Activated CD8-positive, alpha-beta memory T cell treated with anti-CD3 and anti-CD28 coated beads for 48 hours (primary cell): ENCODE measurements around the gene PLEKHD1.

Experiments used
- DNase-seq, 3 experiments: peaks; one replicate each; pipeline ENCODE4 v3.0.0-alpha.2; 2020; ENCODE audit warnings: low read depth in 2 of 3, low spot score in 2 of 3

The PLEKHD1 gene

DNA sequence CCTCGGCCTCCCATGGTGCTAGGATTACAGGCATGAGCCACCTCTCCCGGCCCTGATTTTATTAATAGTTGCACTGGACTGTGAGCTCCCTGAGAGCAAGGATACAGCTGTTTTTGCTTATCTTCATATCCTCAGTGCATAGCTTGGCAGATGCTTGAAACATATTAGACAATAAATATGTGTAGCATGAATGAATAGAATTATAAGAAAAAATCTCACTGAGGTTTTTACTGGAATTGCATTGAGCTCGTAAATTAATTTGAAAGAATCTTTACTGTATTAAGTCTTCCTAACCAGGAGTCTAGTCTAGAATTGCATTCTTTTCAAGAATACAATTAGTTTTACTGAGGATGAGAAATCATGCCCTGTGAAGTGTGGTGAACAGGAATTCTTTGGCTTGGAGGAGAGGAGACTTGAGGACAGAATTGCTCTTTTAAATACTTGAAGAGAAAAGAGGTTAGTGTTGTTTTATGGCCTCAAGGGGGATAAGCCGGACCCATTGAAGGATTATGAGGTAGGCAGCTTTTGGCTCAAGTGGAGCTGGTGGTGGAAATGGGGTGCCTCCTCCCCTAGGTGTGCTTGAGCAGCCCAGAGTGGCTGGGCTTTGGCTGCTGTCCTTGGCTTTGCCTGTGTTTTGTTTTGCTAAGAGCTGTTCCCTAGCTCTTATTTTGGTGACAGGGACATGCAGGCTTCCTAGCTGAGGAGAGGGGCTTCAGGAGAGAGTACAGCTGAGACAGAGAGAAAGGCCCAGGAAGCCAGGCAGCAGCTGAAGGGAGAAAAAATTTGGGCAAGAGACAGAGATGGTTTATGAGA lies 34.0 kb downstream of the PLEKHD1 start:
- DNase-seq: no peak

DNA sequence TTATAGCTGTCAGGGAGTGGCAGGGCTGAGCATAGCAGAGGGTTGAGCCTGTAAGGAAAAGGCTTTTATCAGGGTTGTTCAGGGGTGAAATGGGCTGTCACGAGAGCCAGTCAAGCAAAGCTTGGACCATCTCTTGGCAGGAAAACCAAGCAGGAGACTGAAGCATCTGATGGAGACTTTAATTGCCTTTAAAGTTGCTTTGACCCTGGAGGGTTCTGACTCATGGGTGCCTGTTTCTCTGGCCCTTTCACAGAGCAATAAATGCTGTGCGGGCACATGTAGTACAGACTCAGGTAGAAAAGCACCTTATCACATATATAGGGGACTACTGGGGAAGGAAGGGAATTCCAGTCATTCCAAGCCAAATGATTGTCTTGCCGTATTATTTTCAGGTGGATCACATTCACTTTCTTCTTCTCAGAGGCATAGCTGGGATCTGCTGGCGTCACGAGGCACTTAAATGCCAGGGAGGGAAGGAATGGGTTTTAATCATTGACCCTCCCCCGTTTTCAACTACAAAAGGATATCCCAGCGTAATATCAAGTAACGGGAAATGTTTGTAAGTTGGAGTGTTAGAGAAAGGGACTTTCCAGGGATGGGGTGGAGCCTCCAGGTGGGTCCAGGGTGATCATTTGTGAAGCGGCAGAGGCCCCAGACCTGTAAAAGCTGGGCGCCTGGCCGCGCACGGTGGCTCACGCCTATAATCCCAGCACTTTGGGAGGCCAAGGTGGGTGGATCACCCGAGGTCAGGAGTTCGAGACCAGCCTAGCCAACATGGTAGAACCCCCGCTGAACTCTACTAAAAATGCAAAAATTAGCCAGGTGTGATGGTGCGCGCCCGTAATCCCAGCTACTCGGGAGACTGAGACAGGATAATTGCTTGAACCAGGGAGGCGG lies 34.9 kb downstream of the PLEKHD1 start:
- no peak for DNase-seq

GRCh38 chr14:69522026-69522425 lies 37.5 kb downstream of the PLEKHD1 start:
- no peak for DNase-seq

GRCh38 chr14:69525896-69526295 lies 41.4 kb downstream of the PLEKHD1 start:
- no peak for DNase-seq

- no peak for DNase-seq
These were observed 43.1 kb downstream of the PLEKHD1 start for GRCh38 chr14:69527635-69528034.

GRCh38 chr14:69528143-69528542 lies 43.6 kb downstream of the PLEKHD1 start:
- no peak for DNase-seq

DNA sequence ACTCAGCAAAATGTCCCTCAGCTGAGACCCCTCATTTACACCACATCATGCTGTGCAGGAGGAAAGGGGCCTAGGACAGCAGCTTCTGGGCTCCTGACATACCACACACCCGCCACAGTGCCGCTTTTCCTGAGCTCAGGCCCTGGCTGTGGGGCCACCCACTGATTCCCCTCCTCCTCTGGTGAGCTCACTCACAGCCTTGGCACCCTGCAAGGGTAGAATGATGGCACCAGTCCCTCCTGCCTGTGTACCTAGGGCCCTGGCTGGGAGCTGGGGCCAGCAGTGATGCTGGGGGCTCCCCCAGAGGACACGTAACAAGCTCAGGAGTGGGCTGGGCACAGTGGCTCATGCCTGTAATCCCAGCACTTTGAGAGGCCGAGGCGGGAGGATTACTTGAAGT lies 44.4 kb downstream of the PLEKHD1 start:
- DNase-seq: no peak

GRCh38 chr14:69529563-69529962 lies 45.0 kb downstream of the PLEKHD1 start:
- DNase-seq: no peak

DNA sequence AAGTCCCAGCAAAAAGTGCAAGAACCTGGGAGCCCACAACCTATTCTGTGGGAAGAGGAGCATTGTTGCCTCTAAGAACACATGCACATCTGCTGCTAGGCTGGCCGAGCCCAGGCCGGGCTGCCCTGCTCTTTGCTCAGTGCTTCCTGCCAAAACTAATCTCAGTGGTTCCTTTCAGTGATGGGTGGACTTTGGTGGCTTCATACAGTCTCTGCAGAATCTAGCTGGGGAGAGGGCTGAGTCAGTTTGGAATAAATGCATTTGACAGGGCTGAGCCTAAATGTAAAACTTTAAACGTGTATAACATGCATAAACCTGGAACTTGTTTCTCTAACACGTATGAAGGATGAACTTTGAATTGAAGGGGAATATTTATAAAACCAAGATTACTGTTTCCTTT lies 45.6 kb downstream of the PLEKHD1 start:
- no peak for DNase-seq

DNA sequence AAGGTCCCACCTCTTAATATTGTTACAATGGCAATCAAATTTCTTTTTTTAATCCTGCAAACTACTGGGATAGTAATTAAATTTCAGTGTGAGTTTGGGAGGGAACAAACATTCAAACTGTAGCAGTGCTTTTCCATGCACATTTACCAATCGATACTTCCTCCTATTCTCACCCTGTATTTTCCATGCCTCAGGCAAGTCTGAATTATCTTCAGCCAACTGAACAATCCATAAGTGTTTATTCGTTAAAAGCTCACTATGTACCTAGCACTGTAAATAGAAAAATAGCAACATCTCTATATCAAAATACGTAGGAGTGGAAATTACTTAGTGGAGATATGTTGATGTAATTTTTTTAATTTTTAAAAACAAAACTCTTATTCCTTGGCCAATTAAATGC lies 46.6 kb downstream of the PLEKHD1 start:
- no peak for DNase-seq

GRCh38 chr14:69532561-69533340 lies 48.2 kb downstream of the PLEKHD1 start:
- no peak for DNase-seq

GRCh38 chr14:69535230-69535848 lies 50.8 kb downstream of the PLEKHD1 start:
- DNase-seq: no peak

GRCh38 chr14:69536971-69537370 lies 52.4 kb downstream of the PLEKHD1 start:
- DNase-seq: no peak

DNA sequence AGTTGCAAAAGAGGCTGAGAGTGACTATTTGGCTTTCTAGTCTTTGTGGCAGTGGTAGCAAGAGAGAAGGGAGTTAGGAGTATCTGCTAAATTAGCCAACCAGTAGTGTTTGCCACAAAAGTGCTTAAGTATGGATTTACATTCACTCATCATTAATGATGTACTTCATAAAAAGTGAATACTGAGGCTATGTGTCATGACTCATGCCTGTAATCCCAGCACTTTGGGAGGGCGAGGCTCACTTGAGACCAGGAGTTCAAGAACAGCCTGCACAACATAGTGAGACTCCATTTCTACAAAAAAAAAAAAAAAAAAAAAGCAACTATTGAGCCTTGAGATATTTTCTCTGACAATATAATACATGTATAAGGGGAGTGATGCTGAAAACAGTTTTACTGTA lies 53.4 kb downstream of the PLEKHD1 start:
- no peak for DNase-seq

DNA sequence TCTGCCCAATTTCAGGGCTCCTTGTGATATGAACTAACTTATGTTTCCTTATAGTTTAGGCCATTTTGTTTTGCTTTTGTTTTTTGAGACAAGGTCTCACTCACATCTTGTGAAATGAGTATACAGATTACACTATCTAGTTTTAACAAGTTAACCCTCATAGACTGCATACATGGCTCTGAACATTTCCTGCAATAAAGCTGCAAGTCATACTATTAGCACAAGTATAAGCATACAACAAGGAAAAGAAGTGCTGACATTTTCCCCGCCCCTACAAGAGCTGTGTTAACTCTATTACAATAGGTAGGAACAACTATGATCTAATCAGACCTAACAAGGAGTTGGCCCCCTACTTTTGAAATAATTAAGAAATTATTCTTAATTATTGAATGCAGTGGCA lies 54.2 kb downstream of the PLEKHD1 start:
- no peak for DNase-seq

GRCh38 chr14:69539631-69540410 lies 55.3 kb downstream of the PLEKHD1 start:
- DNase-seq: no peak

- no peak for DNase-seq
These were observed 56.3 kb downstream of the PLEKHD1 start for GRCh38 chr14:69540654-69541335.

- DNase-seq: no peak
These were observed 57.8 kb downstream of the PLEKHD1 start for GRCh38 chr14:69542311-69542710.

- DNase-seq: peak in 1 of 3 experiments; percentile 9
These were observed 59.0 kb downstream of the PLEKHD1 start for GRCh38 chr14:69543341-69544115.
